ENCODE data around the gene MAGI1. TPM values are rescaled to one million over a fixed set of nuclear protein-coding genes. Genes with fewer than 3 reads are reported as not detected.
A peak's percentile ranks its signal among the peaks of the same experiment; 100 is the strongest.
"Not testable (repeated sequence)": the region's sequence is repeated elsewhere in the genome, so short reads cannot be mapped to it uniquely, and the experiment has no call there.

The MAGI1 gene
- total RNA-seq, 1 donor from 2014 or later = 37.5 TPM

GRCh38 chr3:65894679-65895453, 143.9 kb downstream of the MAGI1 start:
- intact Hi-C loops (cut with micrococcal nuclease) = no loop called here
- DNase-seq (no peak), ATAC-seq (no peak)

DNA sequence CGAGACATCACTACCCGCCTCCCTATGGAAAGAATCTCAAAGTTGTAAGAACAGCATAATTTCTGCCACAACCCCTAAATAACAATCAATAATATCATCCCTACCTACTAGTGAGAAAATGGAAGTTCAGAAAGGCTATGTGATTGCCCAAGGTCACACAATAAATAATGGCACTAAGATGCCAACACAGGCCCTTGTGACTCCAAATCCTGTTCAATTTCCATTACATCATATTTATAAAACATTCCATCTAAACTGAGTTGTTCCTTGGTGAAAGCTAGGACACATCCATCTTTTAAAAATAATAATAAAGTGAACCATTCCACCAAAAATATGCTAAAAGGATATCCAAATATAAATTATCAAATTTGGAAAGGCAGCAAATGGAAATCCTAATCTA, 144.6 kb downstream of the MAGI1 start:
- DNase-seq = no peak
- intact Hi-C loops (cut with micrococcal nuclease) = no loop called here
- no peak for ATAC-seq

DNA sequence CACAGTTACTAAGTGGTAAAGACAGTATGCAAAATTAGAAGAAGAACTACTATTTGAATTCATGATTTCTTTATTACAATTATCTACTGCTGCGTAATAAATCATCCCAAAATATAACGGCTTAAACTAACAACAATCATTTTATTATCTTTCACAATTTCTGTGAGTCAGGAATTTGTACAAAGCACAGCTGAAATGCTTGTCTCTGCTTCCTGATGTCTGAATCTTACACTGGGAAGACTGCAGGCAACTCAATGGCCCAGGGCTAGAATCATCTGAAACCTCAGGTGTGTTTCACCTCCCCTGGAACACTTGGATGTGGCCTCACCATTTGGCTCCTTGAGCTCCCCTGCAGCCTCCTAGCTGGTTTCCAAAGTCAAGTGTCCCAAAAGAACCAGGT, 145.1 kb downstream of the MAGI1 start:
- ATAC-seq (no peak), DNase-seq (no peak)
- intact Hi-C loops (cut with micrococcal nuclease) = no loop called here

- DNase-seq; ATAC-seq; intact Hi-C loops (cut with micrococcal nuclease): not testable (repeated sequence)
Observed at GRCh38 chr3:65891477-65891876, 147.2 kb downstream of the MAGI1 start.

DNA sequence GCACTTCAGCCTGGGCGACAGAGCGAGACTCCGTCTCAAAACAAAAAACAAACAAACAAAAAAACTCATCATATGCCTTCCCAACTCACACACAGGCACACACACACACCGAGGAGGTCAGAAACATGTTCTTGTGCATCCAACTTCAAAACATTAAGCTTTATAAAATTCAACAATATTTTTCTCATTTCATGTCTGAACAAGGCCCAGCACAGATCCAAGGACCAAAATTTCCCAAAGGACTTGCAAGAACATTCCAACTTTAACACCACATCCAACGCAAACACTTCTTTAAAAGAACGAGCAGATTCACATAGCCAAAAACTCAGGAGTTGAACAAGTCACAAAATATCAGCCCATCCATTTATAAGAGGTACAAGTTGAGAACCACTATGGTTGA, 148.4 kb downstream of the MAGI1 start:
- ATAC-seq = no peak
- DNase-seq = no peak
- intact Hi-C loops (cut with micrococcal nuclease) = no loop called here

- DNase-seq (no peak), ATAC-seq (no peak)
- intact Hi-C loops (cut with micrococcal nuclease) = no loop called here
Observed at GRCh38 chr3:65889707-65890099, 149.0 kb downstream of the MAGI1 start.

DNA sequence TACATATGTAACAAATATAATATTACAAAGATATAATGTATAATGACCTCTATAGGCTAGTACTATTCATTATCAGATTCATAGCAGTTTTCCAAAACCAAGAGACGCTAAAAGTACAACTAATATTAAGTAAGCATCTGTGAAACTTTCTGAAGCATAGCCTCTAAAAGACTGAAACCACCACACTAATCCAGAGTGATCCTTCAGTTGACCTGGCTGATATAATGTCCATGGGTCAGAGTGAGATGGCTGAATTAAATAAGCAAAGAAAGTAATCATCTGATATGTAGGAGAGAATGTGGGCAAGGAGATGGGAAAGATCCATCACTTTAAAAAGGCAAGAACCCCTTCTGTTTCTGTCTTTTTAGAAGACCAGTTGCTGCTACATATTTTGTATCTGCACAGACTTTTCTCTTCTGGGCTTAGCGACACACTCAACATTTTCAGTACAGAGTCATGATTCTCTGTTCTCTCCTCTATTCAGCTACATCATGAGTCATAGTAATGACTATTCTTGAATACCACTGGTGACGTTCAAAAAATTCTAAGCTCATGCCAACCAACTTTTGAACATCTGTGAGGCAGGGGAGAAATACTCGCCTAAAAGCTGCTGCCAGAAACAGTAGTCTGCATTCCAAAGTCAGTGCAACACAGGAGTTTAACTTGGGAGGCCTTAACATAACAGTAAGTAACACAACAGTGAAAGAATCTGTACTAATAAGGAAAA, 149.6 kb downstream of the MAGI1 start:
- ATAC-seq = peak; percentile 91
- DNase-seq = no peak
- intact Hi-C loops (cut with micrococcal nuclease) = no loop called here

DNA sequence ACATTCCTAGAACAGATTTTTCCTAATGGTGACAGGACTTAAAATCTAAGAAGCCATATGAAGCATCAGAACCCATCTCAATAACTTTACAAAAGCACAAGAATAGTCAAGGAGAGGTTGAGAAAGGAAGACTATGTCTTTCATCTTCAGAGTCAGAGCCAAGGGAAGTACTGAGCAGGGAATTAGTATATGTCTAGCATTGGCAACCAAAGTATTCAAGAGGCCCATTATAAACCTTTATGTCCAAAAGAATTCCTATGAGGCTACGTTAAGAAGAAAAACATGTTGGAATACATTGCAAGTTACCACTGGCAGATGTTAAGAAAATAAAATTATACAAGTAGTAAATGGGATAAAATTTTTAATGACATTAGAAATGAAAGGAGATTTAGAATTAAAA, 150.5 kb downstream of the MAGI1 start:
- ATAC-seq (no peak), DNase-seq (no peak)
- intact Hi-C loops (cut with micrococcal nuclease) = no loop called here

DNA sequence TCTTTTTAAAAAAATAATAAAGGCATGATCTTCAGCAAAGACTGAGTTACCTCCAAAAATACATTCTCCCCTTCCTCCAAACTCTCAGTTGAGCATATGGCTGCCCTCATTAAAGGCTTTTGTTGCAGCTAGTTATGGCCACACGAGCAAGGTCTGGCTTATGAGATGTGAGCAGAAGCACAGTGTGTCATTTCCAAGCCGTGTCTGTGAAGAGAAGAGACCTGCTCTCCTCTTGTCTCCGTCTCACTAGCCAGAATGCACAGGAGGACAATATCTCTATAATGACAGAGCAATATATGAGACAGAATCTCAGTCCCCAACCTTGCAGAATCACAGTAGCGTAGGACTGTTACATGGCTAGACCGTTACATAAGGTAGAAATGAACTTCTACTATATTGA, 152.3 kb downstream of the MAGI1 start:
- ATAC-seq (no peak), DNase-seq (no peak)
- intact Hi-C loops (cut with micrococcal nuclease) = no loop called here

DNA sequence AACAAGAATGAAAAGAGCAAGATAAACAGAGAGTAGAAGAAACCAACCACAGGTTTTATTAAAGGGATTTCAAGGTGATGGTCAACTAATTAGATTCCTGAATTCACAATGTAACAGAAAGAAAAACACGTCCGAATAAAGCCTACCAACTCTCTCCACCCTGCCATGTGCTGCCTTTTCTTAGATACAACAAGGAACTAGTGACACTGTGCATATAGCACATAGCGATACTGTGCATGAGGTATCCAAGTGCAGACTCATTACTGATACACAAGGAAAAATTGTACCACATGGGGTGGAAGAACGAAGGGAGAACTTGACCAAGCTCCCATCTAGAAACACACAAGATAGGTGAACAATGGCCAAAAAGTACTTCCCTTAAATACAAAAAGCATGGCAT, 154.6 kb downstream of the MAGI1 start:
- DNase-seq = no peak
- ATAC-seq = no peak
- intact Hi-C loops (cut with micrococcal nuclease) = no loop called here

- intact Hi-C loops (cut with micrococcal nuclease) = no loop called here
- ATAC-seq = no peak
Observed at GRCh38 chr3:65883613-65884012, 155.1 kb downstream of the MAGI1 start.

DNA sequence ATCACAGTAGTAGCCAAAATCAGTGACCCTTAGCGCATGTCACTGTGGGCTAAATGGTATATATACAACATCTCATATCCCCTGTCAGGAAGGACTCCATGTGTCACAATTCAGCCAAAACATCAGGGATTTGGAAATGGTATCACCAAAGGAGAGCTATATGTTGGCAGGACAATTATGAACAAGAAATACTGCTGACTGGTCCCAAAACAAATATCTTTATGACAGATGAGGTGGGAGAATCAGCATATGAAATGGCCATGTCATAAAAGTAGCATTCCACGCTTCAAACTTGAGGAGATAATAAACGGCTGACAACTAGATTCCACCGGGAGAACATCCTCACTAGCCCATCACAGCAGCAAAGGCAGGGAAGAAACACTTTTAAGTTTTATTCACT, 158.4 kb downstream of the MAGI1 start:
- no peak for ATAC-seq
- intact Hi-C loops (cut with micrococcal nuclease) = no loop called here
- no peak for DNase-seq

More at GRCh38 chr3:65883613-65884012, 155.1 kb downstream of the MAGI1 start:
- no peak for DNase-seq

DNA sequence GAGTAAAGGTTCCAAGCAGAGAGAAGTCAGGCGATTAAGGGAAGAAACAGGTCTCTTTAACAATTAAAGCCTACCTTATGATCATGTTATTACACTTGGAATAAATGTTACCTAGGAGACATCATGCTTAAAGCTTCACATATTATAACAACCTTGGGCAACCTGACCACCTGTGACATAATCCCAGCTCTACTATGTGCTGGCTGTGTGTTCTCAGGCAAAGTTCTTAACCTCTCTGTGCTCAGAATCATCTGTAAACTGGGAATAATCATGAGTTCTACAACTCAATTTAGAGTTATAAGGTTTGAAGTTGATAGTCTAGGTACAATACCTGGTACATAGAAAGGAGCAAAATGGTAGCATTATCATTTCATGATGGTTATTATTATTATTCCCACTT, 159.3 kb downstream of the MAGI1 start:
- DNase-seq (no peak), ATAC-seq (no peak)
- intact Hi-C loops (cut with micrococcal nuclease) = no loop called here

GRCh38 chr3:65878831-65879230, 159.9 kb downstream of the MAGI1 start:
- intact Hi-C loops (cut with micrococcal nuclease) = no loop called here
- no peak for DNase-seq
- ATAC-seq = no peak

DNA sequence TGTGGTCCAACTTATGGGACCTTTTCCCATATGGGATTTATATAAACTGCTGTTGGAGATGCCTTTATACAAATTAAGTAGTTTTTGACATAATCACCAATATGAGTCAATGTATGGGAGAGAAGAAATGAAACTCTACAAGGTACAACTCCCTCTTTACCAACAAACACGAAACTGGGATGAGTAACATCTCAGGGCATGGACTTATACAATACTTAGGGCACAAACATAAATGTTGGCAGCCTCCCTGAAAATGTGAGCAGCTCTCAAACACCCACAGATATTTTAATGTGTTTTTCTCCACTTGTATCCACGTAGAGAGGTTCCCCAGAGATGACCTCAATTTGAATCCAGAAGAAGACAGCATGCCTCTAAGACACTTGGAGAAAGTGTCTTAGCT, 161.6 kb downstream of the MAGI1 start:
- ATAC-seq (no peak), DNase-seq (no peak)
- intact Hi-C loops (cut with micrococcal nuclease) = no loop called here

- ATAC-seq = no peak
- intact Hi-C loops (cut with micrococcal nuclease) = no loop called here
- no peak for DNase-seq
Observed at GRCh38 chr3:65876028-65876420, 162.7 kb downstream of the MAGI1 start.

GRCh38 chr3:65875393-65876027, 163.2 kb downstream of the MAGI1 start:
- intact Hi-C loops (cut with micrococcal nuclease) = no loop called here
- no peak for DNase-seq
- ATAC-seq = no peak

DNA sequence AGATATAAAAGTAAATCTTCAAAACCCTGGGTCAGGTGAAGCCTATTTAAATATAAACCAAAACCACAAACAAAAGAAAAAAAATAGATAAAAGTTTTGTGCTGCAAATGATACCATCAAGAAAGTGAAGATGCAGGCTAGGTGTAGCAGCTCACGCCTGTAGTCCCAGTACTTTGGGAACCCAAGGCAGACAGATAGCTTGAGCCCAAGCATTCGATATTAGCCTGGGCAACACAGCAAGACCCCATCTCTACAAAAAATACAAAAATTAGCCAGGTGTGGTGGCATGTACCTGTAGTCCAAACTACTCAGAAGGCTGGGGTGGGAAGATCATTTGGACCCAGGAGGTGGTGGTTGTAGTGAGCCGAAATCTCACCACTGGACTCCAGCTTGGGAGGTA, 164.8 kb downstream of the MAGI1 start:
- no peak for ATAC-seq
- intact Hi-C loops (cut with micrococcal nuclease) = no loop called here
- DNase-seq = no peak

- DNase-seq (peak; percentile 38), ATAC-seq (peak; percentile 79)
- intact Hi-C loops (cut with micrococcal nuclease) = no loop called here
Observed at GRCh38 chr3:65873028-65873427, 165.7 kb downstream of the MAGI1 start.

- DNase-seq (peak; percentile 54), ATAC-seq (peak; percentile 75)
- intact Hi-C loops (cut with micrococcal nuclease) = no loop called here
Observed at GRCh38 chr3:65871305-65872141, 167.2 kb downstream of the MAGI1 start.

All from left ventricle myocardium superior (tissue), 1 donor.